HCT116 (cell line): Measurements from ENCODE around the gene MSLN. TPM values are rescaled to one million over a fixed set of nuclear protein-coding genes. Genes with fewer than 3 reads are reported as not detected.
A peak's percentile ranks its signal among the peaks of the same experiment; 100 is the strongest.

ENCODE experiments used
- ATAC-seq: fragments of 200-7000 bp; cut with Tn5 transposase; 2 replicates; pipeline ENCODE4 v1.9.1; 2020; ENCODE audit warnings: mild to moderate bottlenecking, moderate library complexity
- BruUV-seq: library from RNA; stranded (reverse); fragments of 400-500 nt; replicated peaks from 2 replicates; lab custom pipeline; 2021; lab: Mats Ljungman, UMichigan
- CTCF ChIA-PET: fragments of 300-600 bp; sonication (Branson Sonifier 250); formaldehyde crosslinking; loops from one replicate; lab custom pipeline; 2021; ENCODE audit warnings: antibody characterized with exemption; lab: Charles Lee
- POLR2A ChIA-PET: fragments of 300-600, 350-600 bp; sonication (Branson Sonifier 250); formaldehyde crosslinking; loops from one replicate; lab custom pipeline; 2021; ENCODE audit warnings: antibody characterized with exemption; lab: Charles Lee
- RAD21 ChIA-PET, 2 experiments: fragments of 300-600 bp; sonication (Branson Sonifier 250); formaldehyde crosslinking; loops; one replicate each; lab custom pipeline; 2023; ENCODE audit warnings: low total read pairs in 2 of 2; ENCODE audit not compliant: uncharacterized antibody in 2 of 2, unreplicated experiment in 2 of 2, low non-redundant PET in 1 of 2; lab: Charles Lee
- DNase-seq: peaks from one replicate; pipeline ENCODE4 v3.0.0-alpha.2; 2010; ENCODE audit warnings: low read depth, low spot score
- H2AFZ ChIP-seq: fragments of 200-600 bp; shearing (Covaris generic), sonication (generic); 2 replicates; pipeline ENCODE4 v1.6.1; 2017; ENCODE audit warnings: low read depth, mixed run types, mixed read lengths, antibody characterized with exemption, low read length; ENCODE audit not compliant: poor library complexity, severe bottlenecking
- H3K27ac ChIP-seq: 2 replicates; pipeline ENCODE4 v1.5.1; 2012; ENCODE audit warnings: low read depth, low read length
- H3K27me3 ChIP-seq: fragments of 200-600 bp; sonication (generic); 2 replicates; pipeline ENCODE4 v1.6.1; 2016; ENCODE audit warnings: mixed run types, low read length, mixed read lengths; ENCODE audit not compliant: insufficient read depth
- H3K36me3 ChIP-seq, 2 experiments: fragments of 200-500 bp in 1 of 2; fragments of 200-600 bp in 1 of 2; sonication (Bioruptor generic) in 1 of 2; sonication (generic) in 1 of 2; 2 replicates each; pipeline versions ENCODE4 v1.5.1 to v1.6.1; 2014 to 2016; ENCODE audit warnings: low read length in 2 of 2, inconsistent platforms in 1 of 2, mixed read lengths in 1 of 2, mixed run types in 1 of 2; ENCODE audit not compliant: insufficient read depth in 2 of 2, control insufficient read depth in 1 of 2
- H3K4me1 ChIP-seq, 2 experiments: fragments of 200-600 bp in 1 of 2; sonication (generic) in 1 of 2; 2 replicates each; pipeline versions ENCODE4 v1.5.1 to v1.6.1; 2012 to 2017; ENCODE audit warnings: low read length in 2 of 2, inconsistent platforms in 1 of 2, mild to moderate bottlenecking in 1 of 2, mixed read lengths in 1 of 2, mixed run types in 1 of 2, moderate library complexity in 1 of 2; ENCODE audit not compliant: insufficient read depth in 2 of 2, control insufficient read depth in 1 of 2
- H3K4me2 ChIP-seq: fragments of 200-600 bp; sonication (generic); 2 replicates; pipeline ENCODE4 v1.6.1; 2017; ENCODE audit warnings: mixed run types, low read length, mixed read lengths
- H3K4me3 ChIP-seq, 2 experiments: fragments of 200-600 bp in 1 of 2; sonication (generic) in 1 of 2; replicated peaks in 1 of 2; 2 replicates each; pipeline ENCODE4 v1.5.1; 2011 to 2016; ENCODE audit warnings: low read length in 2 of 2, control low read depth in 1 of 2, low read depth in 1 of 2, mild to moderate bottlenecking in 1 of 2, mixed read lengths in 1 of 2, mixed run types in 1 of 2
- H3K79me2 ChIP-seq: fragments of 200-600 bp; sonication (generic); 2 replicates; pipeline ENCODE4 v1.6.1; 2017; ENCODE audit warnings: mild to moderate bottlenecking, mixed run types, low read length, moderate library complexity, mixed read lengths; ENCODE audit not compliant: insufficient read depth
- H3K9ac ChIP-seq: fragments of 200-600 bp; sonication (generic); 2 replicates; pipeline ENCODE4 v1.6.1; 2016; ENCODE audit warnings: low read length, mixed read lengths
- H3K9me2 ChIP-seq: fragments of 200-600 bp; sonication (generic), shearing (Covaris generic); 2 replicates; pipeline ENCODE4 v1.6.1; 2017; ENCODE audit warnings: mixed run types, mild to moderate bottlenecking, moderate library complexity; ENCODE audit not compliant: insufficient read depth
- H3K9me3 ChIP-seq, 2 experiments: fragments of 200-500 bp in 1 of 2; fragments of 200-600 bp in 1 of 2; sonication (Bioruptor generic) in 1 of 2; sonication (generic) in 1 of 2; 2 replicates each; pipeline ENCODE4 v1.6.1; 2014 to 2017; ENCODE audit warnings: low read length in 2 of 2, mixed read lengths in 2 of 2, inconsistent platforms in 1 of 2, low read depth in 1 of 2, mild to moderate bottlenecking in 1 of 2, mixed run types in 1 of 2, moderate library complexity in 1 of 2; ENCODE audit not compliant: control insufficient read depth in 1 of 2, insufficient read depth in 1 of 2
- H4K20me1 ChIP-seq: fragments of 200-600 bp; sonication (generic), shearing (Covaris generic); 2 replicates; pipeline ENCODE4 v1.6.1; 2017; ENCODE audit warnings: mixed run types, mild to moderate bottlenecking, moderate library complexity; ENCODE audit not compliant: insufficient read depth
- ATF3 ChIP-seq: IDR thresholded peaks from 2 replicates; pipeline ENCODE4 v1.6.1; 2012
- CBX3 ChIP-seq: IDR thresholded peaks from 2 replicates; pipeline ENCODE4 v1.6.1; 2012; ENCODE audit warnings: low read depth
- CTCF ChIP-seq, 3 experiments: fragments of 200-600 bp in 1 of 3; sonication (generic) in 1 of 3; IDR thresholded peaks in 2 of 3; conservative IDR thresholded peaks in 1 of 3; 2 replicates each; pipeline ENCODE4 v1.5.1; 2012 to 2017; ENCODE audit warnings: low read depth in 2 of 3, low read length in 2 of 3, antibody characterized with exemption in 1 of 3, borderline replicate concordance in 1 of 3, control low read depth in 1 of 3, mild to moderate bottlenecking in 1 of 3, mixed read lengths in 1 of 3, mixed run types in 1 of 3, moderate library complexity in 1 of 3; ENCODE audit not compliant: insufficient read depth in 1 of 3
- EGR1 ChIP-seq: IDR thresholded peaks from 2 replicates; pipeline ENCODE4 v1.6.1; 2012; ENCODE audit warnings: low read depth
- EZH2 ChIP-seq: fragments of 200-600 bp; sonication (generic); IDR thresholded peaks from 2 replicates; pipeline ENCODE4 v1.6.1; 2017; ENCODE audit warnings: antibody characterized with exemption, mixed run types
- EZH2phosphoT487 ChIP-seq: fragments of 200-600 bp; IDR thresholded peaks from 2 replicates; pipeline ENCODE4 v1.6.1; 2018; ENCODE audit warnings: antibody characterized with exemption, borderline replicate concordance
- FOSL1 ChIP-seq: IDR thresholded peaks from 2 replicates; pipeline ENCODE4 v1.6.1; 2012; ENCODE audit warnings: low read depth
- JUND ChIP-seq: IDR thresholded peaks from 2 replicates; pipeline ENCODE4 v1.6.1; 2012
- MAX ChIP-seq: IDR thresholded peaks from 2 replicates; pipeline ENCODE4 v1.6.1; 2012
- POLR2AphosphoS5 ChIP-seq: IDR thresholded peaks from 2 replicates; pipeline ENCODE4 v1.6.1; 2011; ENCODE audit warnings: mild to moderate bottlenecking, low read depth, low read length, moderate library complexity
- REST ChIP-seq: IDR thresholded peaks from 2 replicates; pipeline ENCODE4 v1.6.1; 2012; ENCODE audit warnings: low read depth
- SRF ChIP-seq: IDR thresholded peaks from 2 replicates; pipeline ENCODE4 v1.6.1; 2012; ENCODE audit warnings: low read depth
- ZBTB33 ChIP-seq: IDR thresholded peaks from 2 replicates; pipeline ENCODE4 v1.6.1; 2011; ENCODE audit warnings: mild to moderate bottlenecking, low read length, moderate library complexity; ENCODE audit not compliant: insufficient replicate concordance; ENCODE audit errors: extremely low read depth
- ZNF274 ChIP-seq: fragments of 200-500 bp; sonication (Bioruptor generic); IDR thresholded peaks from 2 replicates; pipeline ENCODE4 v1.6.1; 2014; ENCODE audit warnings: mild to moderate bottlenecking, low read depth, low read length, inconsistent platforms
- intact Hi-C: fragments of 100-400 bp; cut with micrococcal nuclease; formaldehyde crosslinking; loops from 2 replicates; pipeline ENCODE4 v1.10.0; 2022
- total RNA-seq: library from RNA; stranded (reverse); gene quantifications from one replicate; pipeline ENCODE4 v1.2.1, GENCODE V29; 2021; ENCODE audit not compliant: unreplicated experiment

MSLN gene
- total RNA-seq, 1 experiment from 2014 or later = 40.9 TPM

- DNase-seq = no peak
- Histone ChIP-seq H3K27me3 (no peaks in the 10 kb centered on the region), H3K79me2 (peaks cover 4% of the 10 kb centered on the region; the same call in 1 of the 2 replicates), H3K4me1 (peaks cover 17 to 55% of the 10 kb centered on the region in 2 experiments), H3K9ac (no peak overlapping the region), H3K36me3 (no peaks in the 10 kb centered on the region), H3K9me2 (no peaks in the 10 kb centered on the region), H3K9me3 (no peaks in the 10 kb centered on the region), H3K4me2 (peak overlapping the region; percentile 59; the same call in 1 of the 2 replicates), H4K20me1 (no peaks in the 10 kb centered on the region), H3K4me3 (no peak overlapping the region), H2AFZ (no peak overlapping the region), H3K27ac (no peak overlapping the region)
- POLR2A ChIA-PET = interaction anchor here (2.1 kb wide), 1 partner anchor 77 kb away, joined by 9 read pairs; the partner anchor contains the start of genes CHTF18 and RPUSD1
- ATAC-seq = no peak
- intact Hi-C loops = loop anchor here (5.0 kb wide), 2 partner anchors 166 to 346 kb away; no protein-coding TSS in a partner anchor
- no peak for TF ChIP-seq FOSL1
- no peak for TF ChIP-seq MAX
- TF ChIP-seq EGR1 = no peak
- TF ChIP-seq SRF = no peak
- no peak for TF ChIP-seq EZH2
- TF ChIP-seq ZNF274 = no peak
- no peak for TF ChIP-seq JUND
- TF ChIP-seq EZH2phosphoT487 = no peak
- TF ChIP-seq POLR2AphosphoS5 = no peak
- no peak for TF ChIP-seq CTCF (IDR thresholded peaks at IDR 0.05 in 2 of 3, conservative IDR thresholded peaks at IDR 0.05 in 1 of 3; ENCODE audit: borderline replicate concordance in 1 of 3, insufficient read depth in 1 of 3, low read depth in 2 of 3, low read length in 2 of 3)
- TF ChIP-seq ATF3 = no peak
- no peak for TF ChIP-seq ZBTB33
- no peak for TF ChIP-seq CBX3
- no peak for TF ChIP-seq REST
- RAD21 ChIA-PET = no interaction called here
- no TSS peak for BruUV-seq
- CTCF ChIA-PET = interaction anchor here (1.5 kb wide), 1 partner anchor 17 kb away, joined by 3 read pairs; no protein-coding TSS in a partner anchor
Observed at GRCh38 chr16:711084-711483, 49.5 kb upstream of the MSLN start.
